Left cardiac atrium (tissue), 4 donors: ENCODE data around the gene TAF1A. TPM values are rescaled to one million over a fixed set of nuclear protein-coding genes. Genes with fewer than 3 reads are reported as not detected.

Experiments used
- ATAC-seq, 2 donors: fragments of 200-7000 bp; cut with Tn5 transposase; one replicate each; pipeline ENCODE4 v1.9.1; 2020; ENCODE audit warnings: mild to moderate bottlenecking in 2 of 2, moderate library complexity in 2 of 2
- DNase-seq: peaks from one replicate; pipeline ENCODE4 v3.0.0-alpha.2; 2020
- intact Hi-C, 2 donors: fragments of 100-400 bp; cut with DNase I; formaldehyde crosslinking; loops; one replicate each; pipeline versions ENCODE4 v1.14.1 to v1.15.1; 2022 to 2023
- total RNA-seq, 2 donors: library from RNA; stranded (reverse); fragmentation: NEBNext Ultra II Directional; extraction: Animal tissue kit (Norgen Biotek cat#: 25700); gene quantifications; one replicate each; pipeline ENCODE4 v1.2.1, GENCODE V29; 2021
- donor health status: DM: no; HTN: yes; CAD: no.
- donor health status: DM: no; HTN: yes; CAD: no; lungs with severe emphysema.
- donor health status: DM: yes; HTN: yes; CAD: no.
- donor health status: Dilated cardiomyopathy.

TAF1A gene
- total RNA-seq, 2 donors from 2014 or later = 4.0 to 4.2 TPM

DNA sequence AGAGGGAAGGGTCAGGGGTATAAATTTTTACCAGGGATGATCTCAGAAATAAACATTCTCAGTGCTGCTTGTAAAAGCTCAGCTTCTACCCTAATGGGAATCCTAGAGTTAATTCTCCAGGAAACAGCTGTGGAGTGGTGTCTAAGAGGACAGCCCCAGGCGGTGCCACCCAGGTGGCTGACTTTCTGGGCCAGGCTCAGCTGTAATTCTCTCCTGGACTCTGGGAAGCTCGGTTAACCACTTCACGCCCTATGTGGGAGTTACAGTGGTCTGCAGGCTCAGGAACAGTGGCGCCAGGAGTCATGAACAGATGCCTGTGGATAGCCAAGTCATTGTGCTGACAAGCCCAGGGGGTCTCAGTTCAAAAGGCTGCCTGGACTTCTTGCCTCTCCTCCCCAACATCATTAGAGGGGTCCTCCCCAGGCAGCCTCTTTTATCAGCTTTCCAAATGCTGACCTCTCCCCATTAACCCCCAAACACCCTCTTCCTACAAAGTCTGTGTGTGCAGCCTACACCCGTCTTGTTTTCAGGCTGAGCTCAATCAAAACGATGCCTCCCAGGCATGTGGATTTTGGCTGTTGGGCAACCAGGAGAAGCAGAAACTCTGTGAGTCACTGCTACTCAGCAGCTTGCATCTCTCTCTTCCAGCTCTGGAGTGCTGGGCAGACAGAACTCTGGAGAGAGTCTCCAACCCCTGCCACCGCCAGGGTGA, 43.0 kb downstream of the TAF1A start:
- intact Hi-C loops = no loop called here
- peak; percentile 30 for DNase-seq
- peak; percentile 68 to 87 for ATAC-seq

DNA sequence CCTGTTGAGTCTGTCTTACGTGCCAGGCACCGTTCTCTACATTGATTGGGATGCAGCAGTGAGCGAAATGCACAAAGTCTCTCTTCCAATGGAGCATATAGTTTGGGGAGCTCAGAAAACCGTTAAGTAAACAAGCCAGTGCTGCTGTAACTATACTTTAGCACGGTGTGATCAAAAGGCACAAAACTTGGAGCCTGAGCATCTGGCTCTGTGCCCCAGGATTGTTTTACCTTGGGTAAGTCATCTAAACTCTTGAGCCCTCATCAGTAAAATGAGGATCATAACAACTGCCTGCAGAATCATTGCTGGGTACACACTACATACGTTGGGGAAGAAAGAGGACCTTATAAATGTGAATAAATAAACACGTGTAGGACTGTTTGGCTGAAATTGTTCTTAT, 43.6 kb downstream of the TAF1A start:
- DNase-seq (no peak), ATAC-seq (no peak)
- intact Hi-C loops = no loop called here

DNA sequence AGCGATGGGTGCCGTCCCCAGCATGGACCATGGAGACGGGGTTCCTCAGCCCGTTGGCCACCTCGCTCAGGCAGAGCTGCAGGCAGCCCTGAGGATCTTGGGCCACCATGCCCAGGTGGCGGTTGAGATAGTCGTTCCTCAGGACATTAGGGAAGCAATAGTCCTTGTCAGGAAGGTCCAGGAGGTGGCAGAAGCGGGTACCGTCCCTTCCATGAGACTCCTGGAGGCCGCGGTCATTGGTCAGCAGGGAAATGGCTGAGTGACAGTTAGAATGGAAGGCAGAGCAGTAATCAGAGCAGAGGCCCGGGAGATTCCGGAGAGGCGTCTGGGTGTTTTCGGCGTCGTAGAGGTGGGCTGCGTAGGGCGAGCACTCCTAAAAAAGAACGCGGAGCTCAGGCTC, 45.9 kb downstream of the TAF1A start:
- intact Hi-C loops = no loop called here
- DNase-seq = no peak
- no peak for ATAC-seq

- intact Hi-C loops = no loop called here
- ATAC-seq = peak in 1 of 2 donors; percentile 50
- DNase-seq = no peak
Observed at GRCh38 chr1:222540598-222540995, 49.1 kb downstream of the TAF1A start.

DNA sequence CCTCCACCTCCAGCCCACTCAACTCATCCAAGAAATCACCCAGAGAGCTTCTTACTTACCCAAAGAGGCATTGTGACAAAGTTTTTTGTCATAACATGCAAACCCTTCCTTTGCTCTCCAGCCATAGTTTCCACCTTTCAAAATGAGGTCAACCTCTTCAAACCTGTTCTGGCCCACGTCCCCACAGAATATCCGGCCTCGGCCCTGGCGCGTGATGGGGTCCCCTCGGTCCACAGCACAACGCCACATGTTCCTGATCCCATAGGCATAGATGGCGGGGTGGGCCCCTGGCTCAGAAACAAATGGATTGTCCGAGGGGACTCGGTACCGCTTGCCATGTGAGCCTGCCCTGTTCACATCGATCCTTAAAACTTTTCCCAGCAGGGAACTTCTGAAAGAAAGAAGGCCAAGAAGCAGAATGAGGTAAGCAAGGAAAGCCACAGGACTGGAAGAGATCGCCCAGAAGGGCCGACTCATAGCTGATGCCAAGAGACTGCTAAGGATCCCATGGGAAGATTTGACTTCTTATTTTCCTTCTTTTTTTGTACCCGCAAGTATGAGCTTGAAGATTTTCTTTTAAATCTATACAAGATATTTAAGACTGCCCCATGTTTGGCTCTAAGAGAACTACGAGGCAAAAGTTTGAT, 49.7 kb downstream of the TAF1A start:
- intact Hi-C loops = no loop called here
- no peak for DNase-seq
- peak in 1 of 2 donors; percentile 61 for ATAC-seq

- no peak for DNase-seq
- intact Hi-C loops = no loop called here
- no peak for ATAC-seq
Observed at GRCh38 chr1:222535455-222535854, 54.3 kb downstream of the TAF1A start.

GRCh38 chr1:222530852-222531251, 58.9 kb downstream of the TAF1A start:
- ATAC-seq (no peak), DNase-seq (no peak)
- intact Hi-C loops = no loop called here

DNA sequence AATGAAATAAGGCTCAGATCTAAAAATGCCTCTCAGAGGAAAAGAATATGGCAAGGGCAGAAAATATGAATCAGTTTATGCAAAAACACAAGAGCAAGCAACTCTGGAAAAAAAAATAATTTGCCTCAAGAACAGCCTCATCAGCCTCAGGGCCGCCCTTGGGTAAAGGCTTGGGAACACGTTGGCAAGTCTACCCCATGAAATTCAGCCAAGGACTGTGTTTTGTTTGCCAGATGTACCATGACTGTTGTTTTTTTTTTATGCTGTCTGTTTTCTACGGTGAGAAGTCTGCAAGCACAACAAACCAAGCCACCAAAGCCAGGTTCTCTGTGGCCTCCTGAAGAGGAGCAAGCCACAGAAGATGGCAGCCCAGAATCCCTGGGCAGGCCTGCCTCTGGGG, 59.8 kb downstream of the TAF1A start:
- no peak for ATAC-seq
- DNase-seq = no peak
- intact Hi-C loops = no loop called here

DNA sequence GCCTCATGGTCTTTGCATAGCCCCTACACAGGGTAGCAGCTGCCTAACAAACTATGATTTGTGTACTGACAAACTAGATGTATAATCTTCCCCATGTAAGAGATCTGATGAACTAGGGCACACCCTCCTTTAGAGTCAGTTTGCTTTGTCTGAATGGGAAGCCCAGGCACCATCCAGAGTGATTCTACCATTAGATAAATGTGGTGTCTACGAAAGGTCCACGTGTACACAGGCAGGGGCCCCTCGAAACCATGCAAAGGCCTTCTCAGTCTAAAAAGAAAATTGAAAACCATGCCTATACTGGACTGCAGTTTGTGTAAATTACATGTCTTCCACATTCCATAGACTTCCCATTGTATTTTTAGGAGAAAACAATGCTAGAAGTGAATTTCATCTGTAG, 60.6 kb downstream of the TAF1A start:
- intact Hi-C loops = no loop called here
- ATAC-seq = no peak

GRCh38 chr1:222525951-222526350, 63.8 kb downstream of the TAF1A start:
- no peak for DNase-seq
- no peak for ATAC-seq
- intact Hi-C loops = no loop called here

More for the DNA sequence above, 60.6 kb downstream of the TAF1A start:
- no peak for DNase-seq

DNA sequence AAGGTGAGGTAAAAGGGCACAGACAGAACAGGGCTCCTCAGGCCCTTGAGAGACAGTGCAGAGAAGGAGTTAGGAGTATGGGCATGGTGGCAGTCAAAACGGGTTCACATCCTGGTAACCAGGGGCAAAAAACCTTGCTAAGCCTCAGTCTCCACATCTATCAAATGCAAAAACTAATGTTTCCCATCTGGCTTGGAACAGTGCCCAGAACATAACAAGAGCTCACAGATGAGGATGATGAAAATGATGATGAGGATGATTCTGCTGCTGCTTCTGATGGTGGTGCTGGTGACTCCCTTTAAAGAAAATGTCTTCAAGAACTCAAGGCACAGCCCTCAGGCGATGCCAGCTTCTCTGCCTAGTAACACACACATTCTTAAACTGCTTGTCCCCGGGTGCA, 65.9 kb downstream of the TAF1A start:
- ATAC-seq = no peak
- DNase-seq = no peak
- intact Hi-C loops = no loop called here

GRCh38 chr1:222522105-222522915, 67.4 kb downstream of the TAF1A start:
- ATAC-seq (no peak), DNase-seq (no peak)
- intact Hi-C loops = no loop called here

GRCh38 chr1:222521299-222522104, 68.2 kb downstream of the TAF1A start:
- peak in 1 of 2 donors; percentile 29 for ATAC-seq
- intact Hi-C loops = no loop called here
- DNase-seq = no peak

Other genes with a start within 250 kb of the TAF1A start
- gene HHIPL2, start 41.8 kb downstream of the TAF1A start, total RNA-seq = under 1 TPM; 0.32 to 0.37 TPM
- gene MIA3, start 28.2 kb upstream of the TAF1A start, total RNA-seq = 10 to 100 TPM; 52.9 to 55.8 TPM
- 10 to 100 TPM; 64.7 to 71.3 TPM for gene AIDA, start 122.6 kb upstream of the TAF1A start, total RNA-seq
- 10 to 100 TPM; 23.1 to 28.2 TPM for gene BROX, start 122.6 kb upstream of the TAF1A start, total RNA-seq
- not detected for gene FAM177B, start 147.3 kb upstream of the TAF1A start, total RNA-seq
- 1 to 10 TPM; 4.2 to 8.0 TPM for gene DISP1, start 225.1 kb upstream of the TAF1A start, total RNA-seq